GM06990 (cell line): Measurements from ENCODE around the gene LDLRAD4.

Source experiments
- DNase-seq: peaks from one replicate; pipeline ENCODE4 v3.0.0-alpha.2; 2011; ENCODE audit not compliant: insufficient read length; ENCODE audit errors: extremely low read depth
- H3K27me3 ChIP-seq: replicated peaks from 2 replicates; pipeline ENCODE4 v1.6.0; 2011; ENCODE audit warnings: low read length; ENCODE audit not compliant: control insufficient read depth, insufficient read depth
- H3K36me3 ChIP-seq: 2 replicates; pipeline ENCODE4 v1.5.1; 2011; ENCODE audit warnings: low read length; ENCODE audit not compliant: control insufficient read depth, insufficient read depth
- H3K4me3 ChIP-seq: replicated peaks from 2 replicates; pipeline ENCODE4 v1.5.1; 2011; ENCODE audit warnings: low read depth, mild to moderate bottlenecking, control low read depth, low read length
- CTCF ChIP-seq: IDR thresholded peaks from 2 replicates; pipeline ENCODE4 v1.5.1; 2011; ENCODE audit warnings: low read length, control low read depth, mild to moderate bottlenecking, inconsistent platforms; ENCODE audit not compliant: insufficient read depth, poor library complexity, severe bottlenecking

Gene LDLRAD4

GRCh38 chr18:13235421-13235831 lies 16.9 kb downstream of the LDLRAD4 start:
- Histone ChIP-seq H3K27me3 (no peaks in the 10 kb centered on the region; the same call in none of the 2 replicates), H3K36me3 (no peaks in the 10 kb centered on the region), H3K4me3 (no peak overlapping the region)
- no peak for TF ChIP-seq CTCF
- DNase-seq, result no peak

- no peaks in the 10 kb centered on the region; the same call in none of the 2 replicates for H3K27me3 ChIP-seq
- H3K36me3 ChIP-seq, result no peaks in the 10 kb centered on the region
- TF ChIP-seq CTCF, result no peak
- DNase-seq, result no peak
- H3K4me3 ChIP-seq, result no peak overlapping the region
Observed at GRCh38 chr18:13235981-13236380, 17.4 kb downstream of the LDLRAD4 start.

GRCh38 chr18:13236411-13236810 lies 17.9 kb downstream of the LDLRAD4 start:
- no peaks in the 10 kb centered on the region for H3K36me3 ChIP-seq
- no peaks in the 10 kb centered on the region; the same call in none of the 2 replicates for H3K27me3 ChIP-seq
- H3K4me3 ChIP-seq, result no peak overlapping the region
- no peak for TF ChIP-seq CTCF
- no peak for DNase-seq

- no peaks in the 10 kb centered on the region; the same call in none of the 2 replicates for H3K27me3 ChIP-seq
- no peak for DNase-seq
- H3K4me3 ChIP-seq, result no peak overlapping the region
- no peak for TF ChIP-seq CTCF
- H3K36me3 ChIP-seq, result no peaks in the 10 kb centered on the region
Observed at GRCh38 chr18:13237073-13237472, 18.5 kb downstream of the LDLRAD4 start.

- H3K36me3 ChIP-seq, result no peaks in the 10 kb centered on the region
- DNase-seq, result no peak
- no peak for TF ChIP-seq CTCF
- H3K4me3 ChIP-seq, result no peak overlapping the region
- no peaks in the 10 kb centered on the region; the same call in none of the 2 replicates for H3K27me3 ChIP-seq
Observed at GRCh38 chr18:13237641-13238040, 19.1 kb downstream of the LDLRAD4 start.
